Measurements from ENCODE around the gene TAS1R3.

DNA sequence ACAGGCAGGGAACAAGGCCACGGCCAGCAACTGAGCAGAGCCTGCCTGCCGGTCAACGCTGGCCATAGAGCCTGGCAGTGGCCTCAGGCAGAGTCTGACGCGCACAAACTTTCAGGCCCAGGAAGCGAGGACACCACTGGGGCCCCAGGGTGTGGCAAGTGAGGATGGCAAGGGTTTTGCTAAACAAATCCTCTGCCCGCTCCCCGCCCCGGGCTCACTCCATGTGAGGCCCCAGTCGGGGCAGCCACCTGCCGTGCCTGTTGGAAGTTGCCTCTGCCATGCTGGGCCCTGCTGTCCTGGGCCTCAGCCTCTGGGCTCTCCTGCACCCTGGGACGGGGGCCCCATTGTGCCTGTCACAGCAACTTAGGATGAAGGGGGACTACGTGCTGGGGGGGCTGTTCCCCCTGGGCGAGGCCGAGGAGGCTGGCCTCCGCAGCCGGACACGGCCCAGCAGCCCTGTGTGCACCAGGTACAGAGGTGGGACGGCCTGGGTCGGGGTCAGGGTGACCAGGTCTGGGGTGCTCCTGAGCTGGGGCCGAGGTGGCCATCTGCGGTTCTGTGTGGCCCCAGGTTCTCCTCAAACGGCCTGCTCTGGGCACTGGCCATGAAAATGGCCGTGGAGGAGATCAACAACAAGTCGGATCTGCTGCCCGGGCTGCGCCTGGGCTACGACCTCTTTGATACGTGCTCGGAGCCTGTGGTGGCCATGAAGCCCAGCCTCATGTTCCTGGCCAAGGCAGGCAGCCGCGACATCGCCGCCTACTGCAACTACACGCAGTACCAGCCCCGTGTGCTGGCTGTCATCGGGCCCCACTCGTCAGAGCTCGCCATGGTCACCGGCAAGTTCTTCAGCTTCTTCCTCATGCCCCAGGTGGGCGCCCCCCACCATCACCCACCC, at the start of gene TAS1R3:
- TF ChIP-seq CTCF (IDR thresholded peaks at IDR 0.05; ENCODE audit: insufficient read depth, low read length) (no peak), POLR2AphosphoS5 (IDR thresholded peaks at IDR 0.05; ENCODE audit: low read depth) (no peak), SPI1 (IDR thresholded peaks at IDR 0.05; ENCODE audit: borderline replicate concordance, low read depth) (no peak)
- TF ChIP-seq, protein P1, sequence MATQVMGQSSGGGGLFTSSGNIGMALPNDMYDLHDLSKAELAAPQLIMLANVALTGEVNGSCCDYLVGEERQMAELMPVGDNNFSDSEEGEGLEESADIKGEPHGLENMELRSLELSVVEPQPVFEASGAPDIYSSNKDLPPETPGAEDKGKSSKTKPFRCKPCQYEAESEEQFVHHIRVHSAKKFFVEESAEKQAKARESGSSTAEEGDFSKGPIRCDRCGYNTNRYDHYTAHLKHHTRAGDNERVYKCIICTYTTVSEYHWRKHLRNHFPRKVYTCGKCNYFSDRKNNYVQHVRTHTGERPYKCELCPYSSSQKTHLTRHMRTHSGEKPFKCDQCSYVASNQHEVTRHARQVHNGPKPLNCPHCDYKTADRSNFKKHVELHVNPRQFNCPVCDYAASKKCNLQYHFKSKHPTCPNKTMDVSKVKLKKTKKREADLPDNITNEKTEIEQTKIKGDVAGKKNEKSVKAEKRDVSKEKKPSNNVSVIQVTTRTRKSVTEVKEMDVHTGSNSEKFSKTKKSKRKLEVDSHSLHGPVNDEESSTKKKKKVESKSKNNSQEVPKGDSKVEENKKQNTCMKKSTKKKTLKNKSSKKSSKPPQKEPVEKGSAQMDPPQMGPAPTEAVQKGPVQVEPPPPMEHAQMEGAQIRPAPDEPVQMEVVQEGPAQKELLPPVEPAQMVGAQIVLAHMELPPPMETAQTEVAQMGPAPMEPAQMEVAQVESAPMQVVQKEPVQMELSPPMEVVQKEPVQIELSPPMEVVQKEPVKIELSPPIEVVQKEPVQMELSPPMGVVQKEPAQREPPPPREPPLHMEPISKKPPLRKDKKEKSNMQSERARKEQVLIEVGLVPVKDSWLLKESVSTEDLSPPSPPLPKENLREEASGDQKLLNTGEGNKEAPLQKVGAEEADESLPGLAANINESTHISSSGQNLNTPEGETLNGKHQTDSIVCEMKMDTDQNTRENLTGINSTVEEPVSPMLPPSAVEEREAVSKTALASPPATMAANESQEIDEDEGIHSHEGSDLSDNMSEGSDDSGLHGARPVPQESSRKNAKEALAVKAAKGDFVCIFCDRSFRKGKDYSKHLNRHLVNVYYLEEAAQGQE (IDR thresholded peaks at IDR 0.05; ENCODE audit: insufficient replicate concordance, low read depth) = no peak

Measured in HL-60 (cell line).